DMS 273 (cell line): ENCODE data around the gene MYO6.
"Not testable (repeated sequence)": the region's sequence is repeated elsewhere in the genome, so short reads cannot be mapped to it uniquely, and the experiment has no call there.

Experiments
- DNase-seq: peaks from one replicate; lab custom pipeline; 2025; ENCODE audit not compliant: unreplicated experiment; lab: John Stamatoyannopoulos, UW

Gene MYO6

GRCh38 chr6:75748743-75749538, at the start of gene MYO6:
MYO6 (plus strand) TSS chr6:75749239; CDS start chr6:75817548, 68,309 bp downstream.
- peak; percentile 90 for DNase-seq

- not testable (repeated sequence) for DNase-seq
These were observed 40.7 kb upstream of the MYO6 start for GRCh38 chr6:75708334-75708733.

GRCh38 chr6:75711173-75711572, 37.9 kb upstream of the MYO6 start:
- no peak for DNase-seq

GRCh38 chr6:75719133-75719532, 29.9 kb upstream of the MYO6 start:
- DNase-seq = no peak

- DNase-seq = no peak
These were observed 25.7 kb upstream of the MYO6 start for GRCh38 chr6:75723382-75723781.

GRCh38 chr6:75727206-75727605, 21.8 kb upstream of the MYO6 start:
- no peak for DNase-seq

- DNase-seq = not testable (repeated sequence)
These were observed 18.0 kb upstream of the MYO6 start for GRCh38 chr6:75731029-75731428.

- DNase-seq = no peak
These were observed 13.4 kb upstream of the MYO6 start for GRCh38 chr6:75735491-75736186.

GRCh38 chr6:75743971-75744370, 5.1 kb upstream of the MYO6 start:
- DNase-seq = no peak

- no peak for DNase-seq
These were observed 3.6 kb upstream of the MYO6 start for GRCh38 chr6:75745404-75745803.

GRCh38 chr6:75746221-75746620, 2.8 kb upstream of the MYO6 start:
- peak; percentile 40 for DNase-seq

GRCh38 chr6:75747152-75747992, 1.7 kb upstream of the MYO6 start:
- DNase-seq = no peak

GRCh38 chr6:75748003-75748742, 866 bp upstream of the MYO6 start:
- DNase-seq = no peak

- no peak for DNase-seq
These were observed 2.4 kb downstream of the MYO6 start for GRCh38 chr6:75751443-75751842.

GRCh38 chr6:75752365-75752764, 3.3 kb downstream of the MYO6 start:
- no peak for DNase-seq

GRCh38 chr6:75755704-75756103, 6.7 kb downstream of the MYO6 start:
- no peak for DNase-seq

- DNase-seq = no peak
These were observed 8.3 kb downstream of the MYO6 start for GRCh38 chr6:75757295-75757694.

GRCh38 chr6:75758061-75758460, 9.0 kb downstream of the MYO6 start:
- DNase-seq = no peak

- DNase-seq = no peak
These were observed 10.2 kb downstream of the MYO6 start for GRCh38 chr6:75759207-75759606.

- DNase-seq = no peak
These were observed 11.3 kb downstream of the MYO6 start for GRCh38 chr6:75760320-75760719.

- DNase-seq = no peak
These were observed 12.4 kb downstream of the MYO6 start for GRCh38 chr6:75761489-75761888.
